Activated T-cell treated with anti-CD3 and anti-CD28 coated beads for 24 hours (primary cell): ENCODE data around the gene KIAA0319L.
A peak's percentile ranks its signal among the peaks of the same experiment; 100 is the strongest.

Source experiments
- DNase-seq: peaks from one replicate; pipeline ENCODE4 v3.0.0-alpha.2; 2020; ENCODE audit warnings: low read depth

The KIAA0319L gene

GRCh38 chr1:35536556-35537162, 20.5 kb downstream of the KIAA0319L start:
- no peak for DNase-seq

- no peak for DNase-seq
Measured at GRCh38 chr1:35535243-35535642, 22.0 kb downstream of the KIAA0319L start.

GRCh38 chr1:35533586-35533985, 23.6 kb downstream of the KIAA0319L start:
- DNase-seq, result no peak

GRCh38 chr1:35532497-35533223, 24.5 kb downstream of the KIAA0319L start:
- no peak for DNase-seq

GRCh38 chr1:35531368-35531767, 25.8 kb downstream of the KIAA0319L start:
- DNase-seq, result no peak

- no peak for DNase-seq
Measured at GRCh38 chr1:35530946-35531345, 26.3 kb downstream of the KIAA0319L start.

- no peak for DNase-seq
Measured at GRCh38 chr1:35530168-35530567, 27.0 kb downstream of the KIAA0319L start.

GRCh38 chr1:35524106-35524505, 33.1 kb downstream of the KIAA0319L start:
- DNase-seq, result no peak

GRCh38 chr1:35519432-35519831, 37.8 kb downstream of the KIAA0319L start:
- no peak for DNase-seq

GRCh38 chr1:35518183-35518582, 39.0 kb downstream of the KIAA0319L start:
- DNase-seq, result no peak

- DNase-seq, result no peak
Measured at GRCh38 chr1:35511305-35511704, 45.9 kb downstream of the KIAA0319L start.

- DNase-seq, result no peak
Measured at GRCh38 chr1:35509558-35509957, 47.6 kb downstream of the KIAA0319L start.

- no peak for DNase-seq
Measured at GRCh38 chr1:35507947-35508346, 49.3 kb downstream of the KIAA0319L start.

- no peak for DNase-seq
Measured at GRCh38 chr1:35506960-35507912, 50.0 kb downstream of the KIAA0319L start.

- peak; percentile 33 for DNase-seq
Measured at GRCh38 chr1:35505911-35506798, 51.0 kb downstream of the KIAA0319L start.

- DNase-seq, result no peak
Measured at GRCh38 chr1:35502242-35502641, 55.0 kb downstream of the KIAA0319L start.

- no peak for DNase-seq
Measured at GRCh38 chr1:35500439-35500838, 56.8 kb downstream of the KIAA0319L start.

- no peak for DNase-seq
Measured at GRCh38 chr1:35499652-35500176, 57.5 kb downstream of the KIAA0319L start.

GRCh38 chr1:35499231-35499630, 58.0 kb downstream of the KIAA0319L start:
- DNase-seq, result no peak

- no peak for DNase-seq
Measured at GRCh38 chr1:35497571-35497970, 59.6 kb downstream of the KIAA0319L start.

GRCh38 chr1:35490250-35490649, 67.0 kb downstream of the KIAA0319L start:
- no peak for DNase-seq
